HG03064 (cell line): Measurements from ENCODE around the gene LRRC15.

Experiments
- ATAC-seq: cut with Tn5 transposase; IDR thresholded peaks from one replicate; pipeline ENCODE4 v1.9.1; 2021; ENCODE audit warnings: low read depth; ENCODE audit not compliant: unreplicated experiment

LRRC15 gene

DNA sequence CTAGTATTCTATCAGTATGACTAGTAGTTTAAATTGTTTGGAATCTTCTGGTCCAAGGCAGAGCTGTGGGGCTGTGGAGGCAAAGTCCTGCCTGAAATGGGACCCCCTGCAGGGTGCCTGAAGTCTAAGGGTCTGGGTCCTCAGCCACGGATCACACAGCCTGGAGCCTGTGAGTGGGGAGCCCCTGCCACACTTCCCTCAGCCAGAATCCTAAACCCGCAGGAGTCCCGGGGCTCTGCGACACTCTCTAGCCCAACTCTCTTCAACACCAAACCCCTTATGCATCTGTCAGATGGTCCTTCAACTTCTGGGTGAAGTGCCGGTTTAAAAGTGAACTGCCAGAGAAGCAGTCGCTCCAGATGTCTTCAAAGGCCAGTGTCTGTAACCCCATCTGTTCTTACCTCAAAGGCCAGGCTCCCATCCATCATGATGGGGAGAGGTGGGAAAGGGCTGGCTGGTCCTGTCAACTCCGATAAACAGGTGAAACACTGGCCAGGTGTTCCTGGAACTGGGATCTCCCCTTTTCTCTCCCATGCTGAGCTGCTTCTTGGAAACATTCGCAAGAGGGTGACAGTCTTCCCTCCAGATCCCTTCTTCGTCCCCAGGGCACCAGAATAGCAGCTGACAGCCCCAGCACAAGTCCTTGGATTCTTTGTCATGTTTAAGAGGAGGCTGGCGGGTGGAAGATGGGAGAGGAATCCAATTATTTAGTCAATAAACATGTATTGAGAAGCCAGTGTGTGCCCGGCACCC, 64.0 kb downstream of the LRRC15 start:
- ATAC-seq = no peak
